ENCODE measurements around the gene IGSF21.

Gene IGSF21

DNA sequence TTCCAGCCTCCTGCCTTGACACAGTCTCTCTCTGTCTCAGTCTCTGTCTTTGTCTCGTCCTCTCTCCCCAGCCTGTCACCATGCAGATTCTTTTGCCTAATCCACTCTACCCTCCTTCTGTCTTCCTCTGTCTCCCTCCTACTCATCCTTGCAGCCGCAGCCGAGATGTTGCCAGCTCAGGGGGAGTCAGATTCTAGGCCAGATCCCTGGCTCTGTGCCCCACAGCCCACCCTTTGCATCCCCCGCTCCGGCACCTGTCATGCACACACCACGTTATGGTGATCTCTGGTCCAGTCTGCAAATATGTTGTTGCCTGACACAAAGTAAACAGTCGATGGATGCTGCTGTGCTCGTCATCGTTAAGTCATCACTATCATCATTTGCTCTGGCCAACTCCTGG is 35.5 kb upstream of the IGSF21 start:
- Histone ChIP-seq H3K27ac (ENCODE audit: low read length) (no peak overlapping the region), H3K4me3 (ENCODE audit: low read length) (no peak overlapping the region), H4K20me1 (ENCODE audit: insufficient read depth, low read length) (no peaks in the 10 kb centered on the region), H3K36me3 (replicated peaks; ENCODE audit: low read depth, low read length) (no peaks in the 10 kb centered on the region), H3K9me3 (ENCODE audit: insufficient read depth, low read length) (no peaks in the 10 kb centered on the region), H3K79me2 (ENCODE audit: low read length) (no peaks in the 10 kb centered on the region), H3K4me1 (ENCODE audit: low read length) (no peaks in the 10 kb centered on the region), H3K4me2 (ENCODE audit: low read length) (no peak overlapping the region), H3K9ac (ENCODE audit: low read length) (no peak overlapping the region), H3K27me3 (ENCODE audit: low read depth, low read length) (no peaks in the 10 kb centered on the region), H2AFZ (ENCODE audit: low read depth, low read length) (no peak overlapping the region)
- no peak for TF ChIP-seq EZH2phosphoT487 (IDR thresholded peaks at IDR 0.05; ENCODE audit: low read depth)
- TF ChIP-seq, protein P1, sequence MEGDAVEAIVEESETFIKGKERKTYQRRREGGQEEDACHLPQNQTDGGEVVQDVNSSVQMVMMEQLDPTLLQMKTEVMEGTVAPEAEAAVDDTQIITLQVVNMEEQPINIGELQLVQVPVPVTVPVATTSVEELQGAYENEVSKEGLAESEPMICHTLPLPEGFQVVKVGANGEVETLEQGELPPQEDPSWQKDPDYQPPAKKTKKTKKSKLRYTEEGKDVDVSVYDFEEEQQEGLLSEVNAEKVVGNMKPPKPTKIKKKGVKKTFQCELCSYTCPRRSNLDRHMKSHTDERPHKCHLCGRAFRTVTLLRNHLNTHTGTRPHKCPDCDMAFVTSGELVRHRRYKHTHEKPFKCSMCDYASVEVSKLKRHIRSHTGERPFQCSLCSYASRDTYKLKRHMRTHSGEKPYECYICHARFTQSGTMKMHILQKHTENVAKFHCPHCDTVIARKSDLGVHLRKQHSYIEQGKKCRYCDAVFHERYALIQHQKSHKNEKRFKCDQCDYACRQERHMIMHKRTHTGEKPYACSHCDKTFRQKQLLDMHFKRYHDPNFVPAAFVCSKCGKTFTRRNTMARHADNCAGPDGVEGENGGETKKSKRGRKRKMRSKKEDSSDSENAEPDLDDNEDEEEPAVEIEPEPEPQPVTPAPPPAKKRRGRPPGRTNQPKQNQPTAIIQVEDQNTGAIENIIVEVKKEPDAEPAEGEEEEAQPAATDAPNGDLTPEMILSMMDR (IDR thresholded peaks at IDR 0.05; ENCODE audit: low read depth, low read length): no peak

DNA sequence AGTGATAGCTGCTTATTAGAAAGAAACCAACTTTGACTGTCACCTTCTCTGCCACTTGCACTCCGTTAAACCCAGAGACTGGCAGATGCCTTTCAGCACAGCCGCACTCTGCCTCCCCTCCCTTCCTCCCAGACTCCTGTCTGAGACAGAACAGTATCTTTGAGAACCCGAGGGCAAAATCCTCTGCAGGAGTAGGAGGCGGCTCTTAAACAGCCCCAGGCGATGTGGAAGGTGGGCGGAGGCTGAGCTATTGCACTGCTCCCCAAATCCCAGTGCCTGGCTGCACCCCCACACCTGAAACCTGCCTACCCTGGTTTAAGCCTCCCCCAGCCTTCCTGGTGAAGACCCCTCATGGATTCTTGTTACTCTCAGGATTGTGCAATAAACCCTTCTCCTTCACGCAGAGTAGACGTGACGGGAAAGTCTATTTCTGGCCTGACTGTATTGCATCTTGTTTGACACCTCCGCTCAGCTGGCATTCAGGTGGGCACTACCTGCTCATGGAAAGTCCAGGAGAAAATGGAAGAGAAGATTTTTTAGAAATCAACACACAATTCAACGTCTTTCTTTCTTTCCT is 34.4 kb upstream of the IGSF21 start:
- Histone ChIP-seq H3K4me1 (ENCODE audit: low read length) (no peaks in the 10 kb centered on the region), H3K9ac (ENCODE audit: low read length) (no peak overlapping the region), H2AFZ (ENCODE audit: low read depth, low read length) (no peak overlapping the region), H3K36me3 (replicated peaks; ENCODE audit: low read depth, low read length) (no peaks in the 10 kb centered on the region), H3K27me3 (ENCODE audit: low read depth, low read length) (no peaks in the 10 kb centered on the region), H3K4me2 (ENCODE audit: low read length) (no peak overlapping the region), H3K27ac (ENCODE audit: low read length) (no peak overlapping the region), H3K9me3 (ENCODE audit: insufficient read depth, low read length) (no peaks in the 10 kb centered on the region), H3K79me2 (ENCODE audit: low read length) (no peaks in the 10 kb centered on the region), H4K20me1 (ENCODE audit: insufficient read depth, low read length) (no peaks in the 10 kb centered on the region), H3K4me3 (ENCODE audit: low read length) (no peak overlapping the region)
- TF ChIP-seq EZH2phosphoT487 (IDR thresholded peaks at IDR 0.05; ENCODE audit: low read depth): no peak
- TF ChIP-seq, protein P1 (IDR thresholded peaks at IDR 0.05; ENCODE audit: low read depth, low read length): no peak

DNA sequence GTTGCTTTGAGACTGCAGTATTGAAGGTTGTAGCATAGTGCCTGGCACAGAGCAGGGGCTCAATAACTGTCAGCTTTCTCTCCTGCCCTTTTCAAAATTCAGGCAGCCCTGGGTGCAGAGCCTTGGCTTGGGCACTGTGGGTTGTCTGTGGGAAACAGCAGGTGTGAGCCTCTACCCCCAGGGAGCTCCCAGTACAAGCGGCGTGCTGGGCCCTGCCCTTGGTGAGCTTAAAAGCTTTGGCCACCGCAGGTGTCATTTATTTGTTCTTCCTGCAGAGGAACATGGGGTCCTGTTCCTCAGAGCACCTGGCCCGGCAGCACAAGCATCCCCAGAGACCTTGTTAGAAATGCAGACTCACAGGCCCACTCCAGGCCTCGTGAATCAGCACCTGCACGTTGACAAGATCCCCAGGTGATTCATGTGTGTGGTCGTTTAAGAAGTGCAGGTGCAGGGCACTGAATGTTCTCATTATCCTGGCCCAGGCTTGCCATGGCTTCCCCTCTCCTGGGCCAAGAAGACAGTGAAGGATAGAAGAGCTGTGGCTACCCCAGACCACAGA is 29.9 kb upstream of the IGSF21 start:
- no peaks in the 10 kb centered on the region for H3K27me3 ChIP-seq (ENCODE audit: low read depth, low read length)
- no peaks in the 10 kb centered on the region for H3K4me1 ChIP-seq (ENCODE audit: low read length)
- H3K4me3 ChIP-seq (ENCODE audit: low read length): no peak overlapping the region
- no peaks in the 10 kb centered on the region for H3K79me2 ChIP-seq (ENCODE audit: low read length)
- H3K36me3 ChIP-seq (replicated peaks; ENCODE audit: low read depth, low read length): no peaks in the 10 kb centered on the region
- no peak overlapping the region for H3K9ac ChIP-seq (ENCODE audit: low read length)
- no peak overlapping the region for H3K27ac ChIP-seq (ENCODE audit: low read length)
- no peaks in the 10 kb centered on the region for H3K9me3 ChIP-seq (ENCODE audit: insufficient read depth, low read length)
- TF ChIP-seq EZH2phosphoT487 (IDR thresholded peaks at IDR 0.05; ENCODE audit: low read depth): no peak
- TF ChIP-seq, protein P1 (IDR thresholded peaks at IDR 0.05; ENCODE audit: low read depth, low read length): no peak
- no peak overlapping the region for H3K4me2 ChIP-seq (ENCODE audit: low read length)
- no peak overlapping the region for H2AFZ ChIP-seq (ENCODE audit: low read depth, low read length)
- no peaks in the 10 kb centered on the region for H4K20me1 ChIP-seq (ENCODE audit: insufficient read depth, low read length)

DNA sequence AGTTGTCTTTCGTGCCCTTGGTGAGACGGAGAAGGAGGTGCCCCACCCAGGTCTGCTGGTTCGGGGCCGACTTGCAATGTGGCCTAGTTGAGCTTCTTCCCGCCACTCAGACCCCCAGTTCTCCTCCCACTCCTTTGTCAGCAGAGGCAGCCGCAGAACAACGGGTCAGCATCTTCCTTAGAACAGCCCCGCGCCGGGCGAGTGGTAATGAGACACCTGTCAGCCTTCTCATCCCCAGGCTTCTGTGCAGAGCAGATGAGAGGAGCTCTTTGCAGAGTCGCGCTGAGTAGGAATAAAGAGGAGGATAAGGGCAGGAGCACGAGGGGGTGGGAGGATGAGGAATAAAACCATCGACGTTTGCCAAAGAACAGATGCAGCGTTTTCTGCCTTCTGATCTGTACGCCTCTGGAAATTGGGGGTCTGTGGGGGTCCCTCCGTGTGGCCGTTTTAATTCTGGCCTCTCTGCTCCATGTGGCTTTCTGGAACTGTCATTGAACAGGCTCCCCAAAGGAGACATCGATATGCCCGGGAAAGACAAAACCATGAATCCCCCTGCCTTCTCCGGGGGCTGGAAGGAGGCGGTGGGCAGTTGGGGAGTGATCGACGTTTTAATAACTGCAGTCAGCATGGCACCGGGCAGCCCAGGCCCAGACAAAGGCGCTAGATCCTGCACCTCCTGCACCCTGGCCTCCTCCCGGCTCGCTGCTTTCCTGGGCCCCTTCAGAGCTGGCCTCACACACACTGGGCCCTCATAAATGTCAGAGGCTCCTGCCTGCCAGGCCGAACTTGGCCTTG is 27.5 kb upstream of the IGSF21 start:
- no peak overlapping the region for H3K4me3 ChIP-seq (ENCODE audit: low read length)
- H3K79me2 ChIP-seq (ENCODE audit: low read length): no peaks in the 10 kb centered on the region
- H3K9ac ChIP-seq (ENCODE audit: low read length): no peak overlapping the region
- TF ChIP-seq EZH2phosphoT487 (IDR thresholded peaks at IDR 0.05; ENCODE audit: low read depth): no peak
- TF ChIP-seq, protein P1 (IDR thresholded peaks at IDR 0.05; ENCODE audit: low read depth, low read length): no peak
- H3K27ac ChIP-seq (ENCODE audit: low read length): no peak overlapping the region
- H3K36me3 ChIP-seq (replicated peaks; ENCODE audit: low read depth, low read length): no peaks in the 10 kb centered on the region
- no peaks in the 10 kb centered on the region for H3K27me3 ChIP-seq (ENCODE audit: low read depth, low read length)
- no peaks in the 10 kb centered on the region for H3K9me3 ChIP-seq (ENCODE audit: insufficient read depth, low read length)
- no peak overlapping the region for H3K4me2 ChIP-seq (ENCODE audit: low read length)
- H3K4me1 ChIP-seq (ENCODE audit: low read length): no peaks in the 10 kb centered on the region
- H4K20me1 ChIP-seq (ENCODE audit: insufficient read depth, low read length): no peaks in the 10 kb centered on the region
- no peak overlapping the region for H2AFZ ChIP-seq (ENCODE audit: low read depth, low read length)

Measured in OCI-LY3 (cell line).